Aorta (tissue), 5 donors: ENCODE results near the gene FAR1. TPM values are rescaled to one million over a fixed set of nuclear protein-coding genes. Genes with fewer than 3 reads are reported as not detected.
"Not testable (repeated sequence)": the region's sequence is repeated elsewhere in the genome, so short reads cannot be mapped to it uniquely, and the experiment has no call there.

Source experiments
- ATAC-seq: fragments of 200-7000 bp; cut with Tn5 transposase; one replicate; pipeline ENCODE4 v1.9.1; 2022; ENCODE audit warnings: moderate library complexity; ENCODE audit not compliant: low FRiP score
- DNase-seq, 2 donors: peaks; one replicate each; pipeline ENCODE4 v3.0.0-alpha.2; 2020
- H3K27ac ChIP-seq, 2 donors: one replicate each; pipeline ENCODE4 v1.5.1; 2013; ENCODE audit warnings: low read length in 2 of 2, mild to moderate bottlenecking in 2 of 2, moderate library complexity in 2 of 2, control low read depth in 1 of 2, inconsistent platforms in 1 of 2, low read depth in 1 of 2
- H3K27me3 ChIP-seq, 2 donors: one replicate each; pipeline ENCODE4 v1.6.1; 2013; ENCODE audit warnings: control low read depth in 1 of 2, low read length in 1 of 2, mild to moderate bottlenecking in 1 of 2, moderate library complexity in 1 of 2; ENCODE audit not compliant: insufficient read depth in 2 of 2, control insufficient read depth in 1 of 2
- H3K36me3 ChIP-seq, 2 donors: one replicate each; pipeline ENCODE4 v1.6.1; 2013; ENCODE audit warnings: control low read depth in 1 of 2, low read length in 1 of 2, mild to moderate bottlenecking in 1 of 2; ENCODE audit not compliant: insufficient read depth in 2 of 2, control insufficient read depth in 1 of 2
- H3K4me1 ChIP-seq, 2 donors: one replicate each; pipeline ENCODE4 v1.6.1; 2013; ENCODE audit warnings: low read length in 2 of 2, control low read depth in 1 of 2, mild to moderate bottlenecking in 1 of 2, moderate library complexity in 1 of 2; ENCODE audit not compliant: insufficient read depth in 2 of 2, control insufficient read depth in 1 of 2
- H3K4me3 ChIP-seq, 2 donors: one replicate each; pipeline ENCODE4 v1.5.1; 2013; ENCODE audit warnings: low read length in 2 of 2, control low read depth in 1 of 2, mild to moderate bottlenecking in 1 of 2
- H3K9me3 ChIP-seq: one replicate; pipeline ENCODE4 v1.6.1; 2013; ENCODE audit warnings: mild to moderate bottlenecking, low read length; ENCODE audit not compliant: control insufficient read depth
- WGBS, 2 donors: extraction: QIAGEN DNeasy Blood & Tissue Kit; methylation state at CpG; one replicate each; pipeline ENCODE4 v1.1.7; 2013; 5-methylcytosine and 5-hydroxymethylcytosine counted together
- intact Hi-C, 2 donors: fragments of 100-400 bp; cut with DNase I; formaldehyde crosslinking; loops; one replicate each; pipeline versions ENCODE4 v1.14.2 to v1.15.0; 2022
- polyA plus RNA-seq, 2 donors: library from polyadenylated mRNA; stranded (reverse); fragments of 200-250 nt; gene quantifications; one replicate each; pipeline ENCODE4 v1.2.3, GENCODE V29; 2013
- total RNA-seq, 2 donors: library from RNA; stranded (reverse); fragmentation: NEBNext Ultra II Directional; extraction: Animal tissue kit (Norgen Biotek cat#: 25700); gene quantifications; one replicate each; pipeline ENCODE4 v1.2.1, GENCODE V29; 2021
- donor health status: healthy with polysubstance abuse.
- donor health status: Bipolar disorder and iron deficiency.
- donor health status: DM: no; HTN: no; CAD: no.
- donor health status: DM: no; HTN: no; CAD: no.
- donor health status: DM: yes; HTN: yes; CAD: no.

FAR1 gene
- total and polyA plus RNA-seq, 4 donors = 13.4 to 81.8 (median 44.7) TPM

- H3K4me3 ChIP-seq, intact Hi-C loops, H3K36me3 ChIP-seq, ATAC-seq, H3K9me3 ChIP-seq, H3K27ac ChIP-seq, H3K27me3 ChIP-seq, DNase-seq, H3K4me1 ChIP-seq: not testable (repeated sequence)
- 91 to 92% methylated on average over 5 of the region's 5 CpGs for whole genome bisulfite sequencing, 2 donors
These were observed 84.8 kb downstream of the FAR1 start for GRCh38 chr11:13753316-13753715.

GRCh38 chr11:13759050-13759449 lies 90.6 kb downstream of the FAR1 start:
- intact Hi-C loops = no loop called here
- ATAC-seq (no peak), DNase-seq (no peak)
- Histone ChIP-seq H3K27ac (no peak overlapping the region), H3K4me3 (no peak overlapping the region), H3K36me3 (no peaks in the 10 kb centered on the region), H3K27me3 (no peaks in the 10 kb centered on the region), H3K4me1 (no peaks in the 10 kb centered on the region), H3K9me3 (no peaks in the 10 kb centered on the region)
- 86 to 89% methylated on average over 9 of the region's 9 CpGs for WGBS, 2 donors

- Histone ChIP-seq H3K9me3 (no peaks in the 10 kb centered on the region), H3K27me3 (no peaks in the 10 kb centered on the region), H3K36me3 (no peaks in the 10 kb centered on the region), H3K4me3 (no peak overlapping the region), H3K4me1 (no peaks in the 10 kb centered on the region), H3K27ac (no peak overlapping the region)
- intact Hi-C loops = no loop called here
- DNase-seq (no peak), ATAC-seq (no peak)
- WGBS, 2 donors = 89% methylated on average over 3 of the region's 3 CpGs
These were observed 91.6 kb downstream of the FAR1 start for GRCh38 chr11:13760115-13760514.

- WGBS, 2 donors = 88 to 89% methylated on average over 2 of the region's 2 CpGs
- Histone ChIP-seq H3K4me3 (no peak overlapping the region), H3K27ac (no peak overlapping the region), H3K4me1 (no peaks in the 10 kb centered on the region), H3K27me3 (no peaks in the 10 kb centered on the region), H3K36me3 (no peaks in the 10 kb centered on the region), H3K9me3 (no peaks in the 10 kb centered on the region)
- DNase-seq (no peak), ATAC-seq (no peak)
- intact Hi-C loops = no loop called here
These were observed 92.8 kb downstream of the FAR1 start for GRCh38 chr11:13761250-13761649.

- Histone ChIP-seq H3K27ac (no peak overlapping the region), H3K27me3 (no peaks in the 10 kb centered on the region), H3K9me3 (no peaks in the 10 kb centered on the region), H3K4me1 (no peaks in the 10 kb centered on the region), H3K4me3 (no peak overlapping the region), H3K36me3 (no peaks in the 10 kb centered on the region)
- WGBS, 2 donors = 12 to 22% methylated on average over 2 of the region's 2 CpGs
- intact Hi-C loops = no loop called here
- DNase-seq (no peak), ATAC-seq (no peak)
These were observed 93.2 kb downstream of the FAR1 start for GRCh38 chr11:13761716-13762115.

- no peaks in the 10 kb centered on the region for H3K27me3 ChIP-seq
- WGBS, 2 donors = 90 to 93% methylated on average over 4 of the region's 4 CpGs
These were observed 94.2 kb downstream of the FAR1 start for GRCh38 chr11:13762718-13763117.

GRCh38 chr11:13763341-13763740 lies 94.9 kb downstream of the FAR1 start:
- Histone ChIP-seq H3K4me1 (no peaks in the 10 kb centered on the region), H3K27ac (no peak overlapping the region), H3K36me3 (no peaks in the 10 kb centered on the region), H3K9me3 (no peaks in the 10 kb centered on the region), H3K27me3 (no peaks in the 10 kb centered on the region), H3K4me3 (no peak overlapping the region)
- intact Hi-C loops = no loop called here
- DNase-seq (no peak), ATAC-seq (no peak)
- 92 to 93% methylated on average over 3 of the region's 3 CpGs for WGBS, 2 donors

More at GRCh38 chr11:13762718-13763117, 94.2 kb downstream of the FAR1 start:
- Histone ChIP-seq H3K9me3 (no peaks in the 10 kb centered on the region), H3K27ac (no peak overlapping the region), H3K4me3 (no peak overlapping the region), H3K36me3 (no peaks in the 10 kb centered on the region), H3K4me1 (no peaks in the 10 kb centered on the region)
- DNase-seq (no peak), ATAC-seq (no peak)
- intact Hi-C loops = no loop called here

GRCh38 chr11:13765886-13766285 lies 97.4 kb downstream of the FAR1 start:
- intact Hi-C loops = no loop called here
- Histone ChIP-seq H3K9me3 (no peaks in the 10 kb centered on the region), H3K36me3 (no peaks in the 10 kb centered on the region), H3K27me3 (no peaks in the 10 kb centered on the region), H3K4me3 (no peak overlapping the region), H3K4me1 (no peaks in the 10 kb centered on the region), H3K27ac (no peak overlapping the region)
- no peak for DNase-seq
- WGBS, 2 donors = 65 to 78% methylated on average over 3 of the region's 3 CpGs
- no peak for ATAC-seq

GRCh38 chr11:13767471-13767870 lies 99.0 kb downstream of the FAR1 start:
- no peaks in the 10 kb centered on the region for H3K27me3 ChIP-seq
- no peaks in the 10 kb centered on the region for H3K36me3 ChIP-seq
- intact Hi-C loops = no loop called here
- H3K9me3 ChIP-seq = no peaks in the 10 kb centered on the region
- H3K4me3 ChIP-seq = no peak overlapping the region
- no peak for DNase-seq
- no peak for ATAC-seq
- WGBS, 2 donors = 87 to 93% methylated on average over 1 of the region's 1 CpG
- no peaks in the 10 kb centered on the region for H3K4me1 ChIP-seq
- no peak overlapping the region for H3K27ac ChIP-seq
